ENCODE data around the gene MMP11.

The MMP11 gene

DNA sequence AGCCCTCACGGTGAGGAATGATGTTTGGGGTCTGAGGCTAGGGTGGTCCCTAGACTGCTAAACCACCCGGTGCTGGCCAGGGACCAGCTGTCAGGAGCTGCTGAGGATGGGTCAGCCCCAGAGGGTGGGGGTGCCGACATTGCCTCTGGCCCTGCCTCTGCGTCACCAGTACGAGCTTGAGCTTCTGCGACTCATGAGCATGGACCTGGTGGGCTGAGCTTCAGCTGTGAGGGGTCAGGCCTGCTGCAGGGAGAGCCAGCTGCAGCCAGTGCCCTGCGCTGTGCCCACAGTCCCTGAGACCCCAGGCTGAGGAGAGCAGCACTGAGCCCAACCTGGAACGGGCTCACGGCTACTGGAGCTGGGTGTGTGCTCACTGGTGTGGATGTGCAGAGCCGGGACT, 59.1 kb downstream of the MMP11 start:
- DNase-seq (ENCODE audit: low spot score) = no peak

- no peak for DNase-seq (ENCODE audit: low spot score)
Measured at GRCh38 chr22:23832226-23833016, 59.8 kb downstream of the MMP11 start.

- no peak for DNase-seq (ENCODE audit: low spot score)
Measured at GRCh38 chr22:23833017-23833751, 60.5 kb downstream of the MMP11 start.
